GM23338 (cell line): ENCODE results near the gene ABCC1. TPM values are rescaled to one million over a fixed set of nuclear protein-coding genes. Genes with fewer than 3 reads are reported as not detected.

Experiments
- ATAC-seq: fragments of 200-7000 bp; cut with Tn5 transposase; 3 replicates; pipeline ENCODE4 v1.9.1; 2020
- DNase-seq: peaks from one replicate; pipeline ENCODE4 v3.0.0-alpha.2; 2015; ENCODE audit warnings: low spot score
- H2AFZ ChIP-seq: fragments of 200-600 bp; sonication (generic); 2 replicates; pipeline ENCODE4 v1.8.0; 2016; ENCODE audit warnings: antibody characterized with exemption, mild to moderate bottlenecking, moderate library complexity
- H3F3A ChIP-seq: fragments of 200-600 bp; sonication (generic); replicated peaks from 2 replicates; pipeline ENCODE4 v1.8.0; 2017; ENCODE audit warnings: antibody characterized with exemption, mixed run types, low read depth
- H3K27ac ChIP-seq: fragments of 200-600 bp; sonication (generic); 2 replicates; pipeline ENCODE4 v1.6.1; 2016; ENCODE audit warnings: low read depth
- H3K27me3 ChIP-seq: fragments of 200-600 bp; sonication (generic); 2 replicates; pipeline ENCODE4 v1.8.0; 2016; ENCODE audit warnings: mild to moderate bottlenecking, mixed run types, moderate library complexity; ENCODE audit not compliant: insufficient read depth
- H3K36me3 ChIP-seq: fragments of 200-600 bp; sonication (generic); 2 replicates; pipeline ENCODE4 v1.8.0; 2016; ENCODE audit warnings: mild to moderate bottlenecking; ENCODE audit not compliant: insufficient read depth
- H3K4me1 ChIP-seq: fragments of 200-600 bp; sonication (generic); 2 replicates; pipeline ENCODE4 v1.8.0; 2016; ENCODE audit warnings: mild to moderate bottlenecking, moderate library complexity; ENCODE audit not compliant: insufficient read depth
- H3K4me2 ChIP-seq: fragments of 200-600 bp; sonication (generic); 2 replicates; pipeline ENCODE4 v1.7.1; 2017; ENCODE audit warnings: mixed run types
- H3K4me3 ChIP-seq: fragments of 200-600 bp; sonication (generic); 2 replicates; pipeline ENCODE4 v1.6.1; 2016; ENCODE audit warnings: mixed run types
- H3K79me2 ChIP-seq: fragments of 200-600 bp; sonication (generic); replicated peaks from 2 replicates; pipeline ENCODE4 v1.8.0; 2017; ENCODE audit warnings: mild to moderate bottlenecking; ENCODE audit not compliant: insufficient read depth
- H3K9me2 ChIP-seq: fragments of 200-600 bp; sonication (generic); 2 replicates; pipeline ENCODE4 v1.8.0; 2017; ENCODE audit not compliant: insufficient read depth
- H4K20me1 ChIP-seq: fragments of 200-600 bp; sonication (generic); replicated peaks from 2 replicates; pipeline ENCODE4 v1.8.0; 2017; ENCODE audit warnings: mild to moderate bottlenecking; ENCODE audit not compliant: insufficient read depth
- H3K27ac Mint-ChIP-seq: 2 replicates; pipeline ENCODE4 v1.8.0; 2020; ENCODE audit warnings: inconsistent platforms, mild to moderate bottlenecking, moderate library complexity, mixed read lengths
- H3K27me3 Mint-ChIP-seq: 3 replicates; pipeline ENCODE4 v1.8.0; 2022; ENCODE audit warnings: low read depth, mild to moderate bottlenecking, moderate library complexity, mixed read lengths, inconsistent platforms; ENCODE audit not compliant: insufficient read depth, poor library complexity
- H3K36me3 Mint-ChIP-seq: 3 replicates; pipeline ENCODE4 v1.8.0; 2021; ENCODE audit warnings: low read depth, mild to moderate bottlenecking, inconsistent platforms, moderate library complexity, mixed read lengths
- H3K4me1 Mint-ChIP-seq: 3 replicates; pipeline ENCODE4 v1.8.0; 2020; ENCODE audit warnings: mild to moderate bottlenecking, inconsistent platforms, mixed read lengths
- H3K4me3 Mint-ChIP-seq: 3 replicates; pipeline ENCODE4 v1.8.0; 2021; ENCODE audit warnings: moderate library complexity, mild to moderate bottlenecking, inconsistent platforms, mixed read lengths
- H3K9me3 Mint-ChIP-seq: 3 replicates; pipeline ENCODE4 v1.8.0; 2020; ENCODE audit warnings: moderate library complexity, mild to moderate bottlenecking, inconsistent platforms, mixed read lengths
- CREB1 ChIP-seq: fragments of 250-450 bp; sonication (Bioruptor Pico); IDR thresholded peaks from 2 replicates; pipeline ENCODE4 v1.5.0; 2020; ENCODE audit warnings: low read depth, mild to moderate bottlenecking, moderate library complexity
- CTCF ChIP-seq, 2 experiments: fragments of 200-600 bp in 1 of 2; sonication (generic) in 1 of 2; conservative IDR thresholded peaks; 2 replicates each; pipeline versions ENCODE4 v1.5.1 to v1.6.1; 2016 to 2017; ENCODE audit warnings: antibody characterized with exemption in 2 of 2, low read depth in 2 of 2, mild to moderate bottlenecking in 2 of 2, moderate library complexity in 1 of 2
- EZH2 ChIP-seq: fragments of 200-600 bp; sonication (generic); IDR thresholded peaks from one replicate; pipeline ENCODE4 v1.8.0; 2017; ENCODE audit warnings: antibody characterized with exemption, mild to moderate bottlenecking, low read depth; ENCODE audit not compliant: unreplicated experiment
- EZH2phosphoT487 ChIP-seq: fragments of 200-600 bp; sonication (generic); IDR thresholded peaks from one replicate; pipeline ENCODE4 v1.8.1; 2018; ENCODE audit warnings: antibody characterized with exemption; ENCODE audit not compliant: unreplicated experiment
- JUNB ChIP-seq: IDR thresholded peaks from one replicate; pipeline ENCODE4 v1.6.1; 2016; ENCODE audit warnings: antibody characterized with exemption; ENCODE audit not compliant: unreplicated experiment
- NANOG ChIP-seq: IDR thresholded peaks from 2 replicates; pipeline ENCODE4 v1.6.1; 2016; ENCODE audit warnings: antibody characterized with exemption, borderline replicate concordance
- POLR2AphosphoS5 ChIP-seq: IDR thresholded peaks from 2 replicates; pipeline ENCODE4 v1.6.1; 2016; ENCODE audit warnings: antibody characterized with exemption, low read depth
- REST ChIP-seq: IDR thresholded peaks from one replicate; pipeline ENCODE4 v1.6.1; 2018; ENCODE audit warnings: antibody characterized with exemption; ENCODE audit not compliant: unreplicated experiment
- STAT1 ChIP-seq: IDR thresholded peaks from one replicate; pipeline ENCODE4 v1.6.1; 2016; ENCODE audit warnings: antibody characterized with exemption; ENCODE audit not compliant: unreplicated experiment
- ZNF114 ChIP-seq: fragments of 250-450 bp; sonication (Bioruptor Pico); IDR thresholded peaks from 2 replicates; pipeline ENCODE4 v1.5.0; 2020; ENCODE audit warnings: mild to moderate bottlenecking, moderate library complexity
- ZNF331 ChIP-seq: fragments of 250-450 bp; sonication (Bioruptor Pico); IDR thresholded peaks from 2 replicates; pipeline ENCODE4 v1.5.0; 2020; ENCODE audit warnings: low read depth, mild to moderate bottlenecking, moderate library complexity
- ZNF462 ChIP-seq: fragments of 250-450 bp; sonication (Bioruptor Pico); IDR thresholded peaks from 2 replicates; pipeline ENCODE4 v1.5.0; 2020; ENCODE audit warnings: mild to moderate bottlenecking, moderate library complexity
- polyA plus RNA-seq: library from polyadenylated mRNA; unstranded; fragments of >200 nt; fragmentation: Nextera tagmentation; extraction: Ambion mirVana; gene quantifications from 2 replicates; pipeline ENCODE4 v1.2.1, GENCODE V29; 2016
- total RNA-seq: library from RNA; depleted of rRNA; stranded (reverse); fragments of >200 nt; shearing (Covaris generic); gene quantifications from 2 replicates; pipeline ENCODE4 v1.2.3, GENCODE V29; 2014
- TF ChIP-seq, protein P1 (sequence below): IDR thresholded peaks from 2 replicates; pipeline ENCODE4 v1.6.1; 2016; ENCODE audit warnings: antibody characterized with exemption

The ABCC1 gene
- total and polyA plus RNA-seq, 2 experiments from 2014 or later: 11.0 to 46.6 TPM

DNA sequence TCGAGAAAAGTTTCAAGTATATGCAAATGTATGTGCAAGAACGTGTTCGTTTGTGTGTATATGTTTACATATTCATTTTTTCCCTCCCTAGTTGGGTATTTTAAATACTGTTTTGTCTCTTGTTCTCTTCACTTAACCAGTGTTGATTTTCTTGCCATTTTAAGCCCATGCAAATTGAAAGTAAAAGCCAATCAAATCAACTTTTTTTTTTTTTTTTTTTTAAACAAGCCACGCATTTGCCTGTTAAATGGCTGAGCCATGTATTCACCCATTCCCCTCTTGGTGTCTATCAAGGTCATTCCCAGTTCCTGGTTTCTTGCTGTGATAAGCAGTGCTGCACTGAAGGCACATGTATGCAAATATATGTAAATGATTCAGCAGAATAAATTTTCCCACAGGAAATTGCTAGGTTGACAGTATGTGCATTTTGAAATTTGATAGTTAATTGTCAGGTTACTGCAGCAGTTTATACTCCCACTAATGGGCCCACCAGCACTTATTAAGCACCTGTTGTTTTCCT is 12.2 kb downstream of the ABCC1 start:
- H3K9me3 Mint-ChIP-seq: peaks cover 32% of the 10 kb centered on the region
- Histone ChIP-seq H3K9me2 (no peaks in the 10 kb centered on the region), H3K79me2 (peaks cover 100% of the 10 kb centered on the region), H2AFZ (no peak overlapping the region), H3K36me3 (no peaks in the 10 kb centered on the region; the same call in 1 of the 2 replicates), H3K27ac (no peak overlapping the region), H4K20me1 (peaks cover 39% of the 10 kb centered on the region), H3K4me3 (no peak overlapping the region), H3K4me1 (peaks cover 52% of the 10 kb centered on the region), H3F3A (no peaks in the 10 kb centered on the region; the same call in 1 of the 2 replicates), H3K27me3 (no peaks in the 10 kb centered on the region), H3K4me2 (no peak overlapping the region)
- H3K27me3 Mint-ChIP-seq: peaks cover 10% of the 10 kb centered on the region
- 0 out of 2 replicates have a peak overlapping the region, but pooled peaks have one; percentile 27 for H3K27ac Mint-ChIP-seq
- peaks cover 44% of the 10 kb centered on the region for H3K4me1 Mint-ChIP-seq
- H3K4me3 Mint-ChIP-seq: no peak overlapping the region
- DNase-seq: no peak
- peaks cover 43% of the 10 kb centered on the region for H3K36me3 Mint-ChIP-seq
- no peak for ATAC-seq
- TF ChIP-seq CTCF (conservative IDR thresholded peaks at IDR 0.05; ENCODE audit: low read depth in 2 of 2): no peak
- no peak for TF ChIP-seq STAT1
- TF ChIP-seq EZH2phosphoT487: no peak
- TF ChIP-seq, protein P1, sequence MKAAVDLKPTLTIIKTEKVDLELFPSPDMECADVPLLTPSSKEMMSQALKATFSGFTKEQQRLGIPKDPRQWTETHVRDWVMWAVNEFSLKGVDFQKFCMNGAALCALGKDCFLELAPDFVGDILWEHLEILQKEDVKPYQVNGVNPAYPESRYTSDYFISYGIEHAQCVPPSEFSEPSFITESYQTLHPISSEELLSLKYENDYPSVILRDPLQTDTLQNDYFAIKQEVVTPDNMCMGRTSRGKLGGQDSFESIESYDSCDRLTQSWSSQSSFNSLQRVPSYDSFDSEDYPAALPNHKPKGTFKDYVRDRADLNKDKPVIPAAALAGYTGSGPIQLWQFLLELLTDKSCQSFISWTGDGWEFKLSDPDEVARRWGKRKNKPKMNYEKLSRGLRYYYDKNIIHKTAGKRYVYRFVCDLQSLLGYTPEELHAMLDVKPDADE: no peak
- no peak for TF ChIP-seq NANOG
- no peak for TF ChIP-seq POLR2AphosphoS5
- no peak for TF ChIP-seq EZH2
- no peak for TF ChIP-seq REST
- no peak for TF ChIP-seq ZNF331 (CRISPR knock-in tag)
- no peak for TF ChIP-seq JUNB
- TF ChIP-seq ZNF114 (CRISPR knock-in tag): no peak
- TF ChIP-seq ZNF462 (CRISPR knock-in tag): no peak
- no peak for TF ChIP-seq CREB1 (CRISPR knock-in tag)
